Transverse colon (tissue), 4 donors: Measurements from ENCODE around the gene TSPAN5. TPM values are rescaled to one million over a fixed set of nuclear protein-coding genes. Genes with fewer than 3 reads are reported as not detected.

ENCODE experiments used
- DNase-seq: peaks from one replicate; pipeline ENCODE4 v3.0.0-alpha.2; 2019
- H3K27ac ChIP-seq, 4 donors: fragments of 200-600 bp; sonication (generic); 2 replicates each; pipeline ENCODE4 v1.5.1; 2016 to 2018; ENCODE audit warnings: inconsistent platforms in 4 of 4
- H3K27me3 ChIP-seq: fragments of 200-600 bp; sonication (generic); 2 replicates; pipeline ENCODE4 v1.5.1; 2017; ENCODE audit warnings: inconsistent platforms
- H3K36me3 ChIP-seq, 4 donors: fragments of 200-600 bp; sonication (generic); 2 replicates each; pipeline ENCODE4 v1.5.1; 2017 to 2019; ENCODE audit warnings: inconsistent platforms in 4 of 4
- H3K4me1 ChIP-seq, 4 donors: fragments of 200-600 bp; sonication (generic); 2 replicates each; pipeline ENCODE4 v1.5.1; 2017 to 2020; ENCODE audit warnings: inconsistent platforms in 4 of 4
- H3K4me3 ChIP-seq, 4 donors: fragments of 200-600 bp; sonication (generic); 1 replicate in 1 of 4; 2 replicates in 3 of 4; pipeline versions ENCODE4 v1.5.1 to v1.6.1; 2017 to 2019; ENCODE audit warnings: inconsistent platforms in 4 of 4
- H3K9me3 ChIP-seq, 2 donors: fragments of 200-600 bp; sonication (generic); 2 replicates each; pipeline ENCODE4 v1.5.1; 2017 to 2019; ENCODE audit warnings: inconsistent platforms in 2 of 2
- CTCF ChIP-seq, 5 experiments: fragments of 200-600 bp in 3 of 5; fragments of 450-650 bp in 2 of 5; sonication (generic) in 3 of 5; IDR thresholded peaks; 1 replicate in 2 of 5; 2 replicates in 3 of 5; pipeline ENCODE4 v1.5.1; 2016 to 2017; ENCODE audit warnings: antibody characterized with exemption in 5 of 5, inconsistent platforms in 3 of 5, mild to moderate bottlenecking in 2 of 5, moderate library complexity in 1 of 5
- EP300 ChIP-seq: sonication (generic); formaldehyde crosslinking; IDR thresholded peaks from one replicate; pipeline ENCODE4 v1.6.1; 2017; ENCODE audit warnings: antibody characterized with exemption, low read depth
- POLR2A ChIP-seq: fragments of 450-650 bp; IDR thresholded peaks from one replicate; pipeline ENCODE4 v1.6.1; 2016; ENCODE audit warnings: antibody characterized with exemption, mild to moderate bottlenecking, moderate library complexity
- POLR2AphosphoS5 ChIP-seq, 3 donors: sonication (generic); formaldehyde crosslinking; IDR thresholded peaks; one replicate each; pipeline ENCODE4 v1.6.1; 2016; ENCODE audit warnings: antibody characterized with exemption in 3 of 3
- WGBS, 2 donors: methylation state at CpG; one replicate each; pipeline ENCODE4 v1.1.5; 2018; ENCODE audit warnings: low coverage in 1 of 2; 5-methylcytosine and 5-hydroxymethylcytosine counted together
- in situ Hi-C, 4 donors: fragments of 200-750 bp; cut with MboI; loops; one replicate each; pipeline versions ENCODE4 v1.15.0 to v1.15.1; 2017; ENCODE audit warnings: low sequenced_read_pairs in 3 of 4, low pct_ligation_motif_present in 1 of 4, low pct_unique_long_range_greater_than_20kb in 1 of 4
- intact Hi-C: fragments of 100-400 bp; cut with DNase I; formaldehyde crosslinking; loops from one replicate; pipeline ENCODE4 v1.15.1; 2023; ENCODE audit warnings: low total_unique reads
- total RNA-seq, 4 donors: library from RNA; depleted of rRNA; stranded (reverse); fragments of >200 nt; gene quantifications; one replicate each; pipeline ENCODE4 v1.1.0, GENCODE V29; 2016

TSPAN5 gene
- total RNA-seq, 4 donors from 2014 or later = 1.1 to 9.6 (median 4.4) TPM

- Histone ChIP-seq H3K9me3 (no peaks in the 10 kb centered on the region), H3K36me3 (no peaks in the 10 kb centered on the region), H3K4me1 (peaks cover 0 to 4% (median 0%) of the 10 kb centered on the region in 4 donors), H3K4me3 (no peak overlapping the region), H3K27ac (no peak overlapping the region), H3K27me3 (no peaks in the 10 kb centered on the region)
- DNase-seq = no peak
- WGBS, 2 donors = 87% methylated on average over 2 of the region's 2 CpGs; no CpG with 5 or more reads in 1 of the 2 donors
- TF ChIP-seq CTCF (IDR thresholded peaks at IDR 0.05) = no peak
- TF ChIP-seq EP300 = no peak
- TF ChIP-seq POLR2A = no peak
- TF ChIP-seq POLR2AphosphoS5 (IDR thresholded peaks at IDR 0.05) = no peak
- intact Hi-C loops = no loop called here
- in situ Hi-C loops = no loop called here
Observed at GRCh38 chr4:98542011-98542410, 116.4 kb downstream of the TSPAN5 start.

GRCh38 chr4:98540803-98541202 is 117.6 kb downstream of the TSPAN5 start:
- no peaks in the 10 kb centered on the region for H3K27me3 ChIP-seq
- H3K36me3 ChIP-seq = no peaks in the 10 kb centered on the region
- no peaks in the 10 kb centered on the region for H3K4me1 ChIP-seq
- H3K4me3 ChIP-seq = no peak overlapping the region
- TF ChIP-seq POLR2AphosphoS5 (IDR thresholded peaks at IDR 0.05) (no peak), CTCF (IDR thresholded peaks at IDR 0.05) (no peak), EP300 (no peak), POLR2A (no peak)
- no peaks in the 10 kb centered on the region for H3K9me3 ChIP-seq
- in situ Hi-C loops (no loop called here), intact Hi-C loops (no loop called here)
- WGBS, 2 donors = 85 to 88% methylated on average over 3 to 4 of the region's 4 CpGs
- no peak overlapping the region for H3K27ac ChIP-seq
- DNase-seq = no peak

GRCh38 chr4:98539741-98540140 is 118.7 kb downstream of the TSPAN5 start:
- no peak for DNase-seq
- no peaks in the 10 kb centered on the region for H3K4me1 ChIP-seq
- no peak overlapping the region for H3K4me3 ChIP-seq
- in situ Hi-C loops = no loop called here
- no peak for TF ChIP-seq POLR2AphosphoS5 (IDR thresholded peaks at IDR 0.05)
- TF ChIP-seq CTCF (IDR thresholded peaks at IDR 0.05) = no peak
- TF ChIP-seq POLR2A = no peak
- no peak for TF ChIP-seq EP300
- no peaks in the 10 kb centered on the region for H3K36me3 ChIP-seq
- intact Hi-C loops = no loop called here
- no peaks in the 10 kb centered on the region for H3K27me3 ChIP-seq
- no peak overlapping the region for H3K27ac ChIP-seq
- no peaks in the 10 kb centered on the region for H3K9me3 ChIP-seq
- WGBS, 2 donors = 94% methylated on average over 5 of the region's 5 CpGs; no CpG with 5 or more reads in 1 of the 2 donors

- intact Hi-C loops (no loop called here), in situ Hi-C loops (no loop called here)
- DNase-seq = no peak
- Histone ChIP-seq H3K36me3 (no peaks in the 10 kb centered on the region), H3K4me1 (no peaks in the 10 kb centered on the region), H3K9me3 (no peaks in the 10 kb centered on the region), H3K4me3 (no peak overlapping the region), H3K27me3 (no peaks in the 10 kb centered on the region), H3K27ac (no peak overlapping the region)
- WGBS, 2 donors = 96 to 100% methylated on average over 1 of the region's 1 CpG
- no peak for TF ChIP-seq POLR2A
- TF ChIP-seq EP300 = no peak
- TF ChIP-seq CTCF (IDR thresholded peaks at IDR 0.05) = no peak
Observed at GRCh38 chr4:98539299-98539698, 119.1 kb downstream of the TSPAN5 start.
